KG1 (cell line): Measurements from ENCODE around the gene TAS2R50.

Source experiments
- DNase-seq: peaks from one replicate; lab custom pipeline; 2025; lab: John Stamatoyannopoulos, UW

The TAS2R50 gene

DNA sequence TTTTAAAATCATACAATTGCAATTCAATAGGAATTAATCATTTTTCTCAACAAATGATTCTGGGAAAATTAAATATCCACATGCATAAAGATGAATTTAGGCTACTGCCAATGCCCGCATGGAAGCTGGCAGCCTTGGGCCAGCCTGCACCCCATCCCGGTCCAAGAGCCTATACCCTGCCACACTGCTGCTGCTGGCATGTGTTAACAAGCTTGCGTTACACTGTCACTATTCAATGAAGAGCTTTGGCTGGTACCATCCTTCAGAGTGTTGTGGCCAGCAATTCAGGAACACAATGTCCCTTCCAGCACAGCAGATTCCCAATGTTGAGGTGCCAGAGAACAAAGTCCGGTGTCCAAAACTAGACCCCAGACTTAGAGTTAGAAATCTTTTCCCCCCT lies 34.1 kb downstream of the TAS2R50 start:
- DNase-seq: no peak

- no peak for DNase-seq
Observed at GRCh38 chr12:10943167-10943566, 43.5 kb downstream of the TAS2R50 start.

DNA sequence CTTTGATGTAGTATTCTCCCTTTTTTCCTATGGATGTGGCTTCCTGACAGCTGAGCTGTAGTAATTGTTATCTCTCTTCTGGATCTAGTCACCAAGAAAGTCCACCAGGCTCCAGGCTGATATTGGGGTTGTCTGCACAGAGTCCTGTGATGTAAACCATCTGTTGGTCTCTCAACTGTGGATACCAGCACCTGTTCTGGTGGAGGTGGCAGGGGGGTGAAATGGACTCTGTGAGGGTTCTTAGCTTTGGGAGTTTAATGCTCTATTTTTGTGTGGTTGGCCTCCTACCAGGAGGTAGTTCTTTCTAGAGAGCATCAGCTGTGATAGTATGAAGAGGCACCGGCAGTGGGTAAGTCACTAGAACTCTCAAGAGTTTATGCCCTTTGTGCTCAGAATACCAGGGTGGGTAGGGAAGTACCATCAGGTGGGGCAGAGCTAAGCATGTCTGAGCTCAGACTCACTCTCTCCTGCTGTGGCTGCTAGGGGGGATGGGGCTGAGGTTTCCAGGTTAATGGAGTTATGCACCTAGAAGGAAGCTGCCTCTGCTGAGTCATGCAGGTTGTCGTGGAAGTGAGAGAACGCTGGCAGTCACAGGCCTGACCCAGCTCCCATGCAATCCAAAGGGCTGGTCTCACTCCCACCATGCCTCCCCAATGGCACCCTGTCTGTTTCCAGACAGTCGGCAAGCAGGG lies 44.6 kb downstream of the TAS2R50 start:
- no peak for DNase-seq

- no peak for DNase-seq
Observed at GRCh38 chr12:10941369-10941768, 45.3 kb downstream of the TAS2R50 start.

- DNase-seq: no peak
Observed at GRCh38 chr12:10940389-10940788, 46.3 kb downstream of the TAS2R50 start.

GRCh38 chr12:10939163-10939562 lies 47.5 kb downstream of the TAS2R50 start, which contains the start of gene TAS2R14:
Gene TAS2R14, minus strand, starts transcription at chr12:10939263. Its CDS starts 56 bp downstream, at chr12:10939207.
- DNase-seq: no peak

DNA sequence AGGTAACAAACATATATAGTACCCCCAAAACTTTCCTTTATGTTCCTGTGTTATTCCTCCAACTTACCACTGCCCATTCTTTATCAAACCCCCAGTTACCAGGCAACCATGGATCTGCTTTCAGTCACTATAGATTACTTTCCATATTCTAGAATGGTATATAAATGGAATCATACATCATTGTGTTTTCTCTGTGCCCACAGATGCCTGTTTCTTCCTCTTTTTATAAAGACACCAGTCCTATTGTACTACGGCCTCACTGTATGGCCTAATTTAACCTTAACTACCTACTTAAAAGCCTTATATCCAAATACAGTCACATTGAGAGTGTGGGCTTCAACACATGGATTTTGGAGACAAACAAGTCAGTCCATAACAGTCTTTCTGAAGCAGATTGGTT lies 50.2 kb downstream of the TAS2R50 start:
- DNase-seq: no peak
